ENCODE measurements around the gene NRAP.

NRAP gene

GRCh38 chr10:113663908-113664307, at the start of gene NRAP:
TSS of gene NRAP (minus strand) at chr10:113664041. CDS start at chr10:113663882, 159 bp downstream.
- no peak for DNase-seq (ENCODE audit: low read depth)

GRCh38 chr10:113713640-113713982, 49.8 kb upstream of the NRAP start:
- DNase-seq (ENCODE audit: low read depth) = no peak

GRCh38 chr10:113712755-113713639, 49.2 kb upstream of the NRAP start:
- no peak for DNase-seq (ENCODE audit: low read depth)

- no peak for DNase-seq (ENCODE audit: low read depth)
Observed at GRCh38 chr10:113712024-113712423, 48.2 kb upstream of the NRAP start.

- no peak for DNase-seq (ENCODE audit: low read depth)
Observed at GRCh38 chr10:113711142-113711541, 47.3 kb upstream of the NRAP start.

- peak; percentile 27 for DNase-seq (ENCODE audit: low read depth)
Observed at GRCh38 chr10:113709221-113709838, 45.5 kb upstream of the NRAP start.

GRCh38 chr10:113708640-113709039, 44.8 kb upstream of the NRAP start:
- DNase-seq (ENCODE audit: low read depth) = no peak

- no peak for DNase-seq (ENCODE audit: low read depth)
Observed at GRCh38 chr10:113706623-113707022, 42.8 kb upstream of the NRAP start.

GRCh38 chr10:113705344-113705652, 41.5 kb upstream of the NRAP start:
- no peak for DNase-seq (ENCODE audit: low read depth)

GRCh38 chr10:113704637-113705343, 40.9 kb upstream of the NRAP start:
- DNase-seq (ENCODE audit: low read depth) = peak; percentile 44

- no peak for DNase-seq (ENCODE audit: low read depth)
Observed at GRCh38 chr10:113697595-113697994, 33.8 kb upstream of the NRAP start.

GRCh38 chr10:113695691-113696090, 31.9 kb upstream of the NRAP start:
- DNase-seq (ENCODE audit: low read depth) = no peak

- no peak for DNase-seq (ENCODE audit: low read depth)
Observed at GRCh38 chr10:113693348-113693747, 29.5 kb upstream of the NRAP start.

GRCh38 chr10:113692271-113692670, 28.4 kb upstream of the NRAP start:
- no peak for DNase-seq (ENCODE audit: low read depth)

- DNase-seq (ENCODE audit: low read depth) = no peak
Observed at GRCh38 chr10:113691381-113691780, 27.5 kb upstream of the NRAP start.

- no peak for DNase-seq (ENCODE audit: low read depth)
Observed at GRCh38 chr10:113690749-113691148, 26.9 kb upstream of the NRAP start.

- no peak for DNase-seq (ENCODE audit: low read depth)
Observed at GRCh38 chr10:113689574-113689973, 25.7 kb upstream of the NRAP start.

GRCh38 chr10:113689057-113689456, 25.2 kb upstream of the NRAP start:
- no peak for DNase-seq (ENCODE audit: low read depth)

- no peak for DNase-seq (ENCODE audit: low read depth)
Observed at GRCh38 chr10:113687037-113687436, 23.2 kb upstream of the NRAP start.

GRCh38 chr10:113686028-113686427, 22.2 kb upstream of the NRAP start:
- no peak for DNase-seq (ENCODE audit: low read depth)

- DNase-seq (ENCODE audit: low read depth) = no peak
Observed at GRCh38 chr10:113683300-113683699, 19.5 kb upstream of the NRAP start.

GRCh38 chr10:113681533-113682470, 18.0 kb upstream of the NRAP start:
- no peak for DNase-seq (ENCODE audit: low read depth)
